ENCODE data around the gene DOCK4. TPM values are rescaled to one million over a fixed set of nuclear protein-coding genes. Genes with fewer than 3 reads are reported as not detected.

The DOCK4 gene
- total RNA-seq, 1 experiment from 2014 or later = 3.4 TPM

GRCh38 chr7:112197322-112197721 is 8.9 kb downstream of the DOCK4 start:
- DNase-seq = no peak
- intact Hi-C loops (cut with micrococcal nuclease; ENCODE audit: unreplicated experiment) = no loop called here
- no peak for TF ChIP-seq CTCF (IDR thresholded peaks at IDR 0.05; ENCODE audit: unreplicated experiment)
- Mint-ChIP-seq H3K36me3 (ENCODE audit: insufficient read depth, unreplicated experiment) (no peaks in the 10 kb centered on the region), H3K4me1 (ENCODE audit: low read depth, unreplicated experiment) (no peaks in the 10 kb centered on the region), H3K4me3 (ENCODE audit: low read depth, unreplicated experiment) (no peak overlapping the region), H3K27ac (ENCODE audit: unreplicated experiment) (no peak overlapping the region), H3K27me3 (ENCODE audit: unreplicated experiment) (no peaks in the 10 kb centered on the region), H3K9me3 (ENCODE audit: low read depth, unreplicated experiment) (no peaks in the 10 kb centered on the region)
- no TSS peak for BruUV-seq (replicated peaks)
- CTCF ChIA-PET = no interaction called here

- H3K4me1 Mint-ChIP-seq (ENCODE audit: low read depth, unreplicated experiment) = no peaks in the 10 kb centered on the region
- intact Hi-C loops (cut with micrococcal nuclease; ENCODE audit: unreplicated experiment) = no loop called here
- no peak overlapping the region for H3K4me3 Mint-ChIP-seq (ENCODE audit: low read depth, unreplicated experiment)
- no peaks in the 10 kb centered on the region for H3K27me3 Mint-ChIP-seq (ENCODE audit: unreplicated experiment)
- no peaks in the 10 kb centered on the region for H3K36me3 Mint-ChIP-seq (ENCODE audit: insufficient read depth, unreplicated experiment)
- no peak overlapping the region for H3K27ac Mint-ChIP-seq (ENCODE audit: unreplicated experiment)
- CTCF ChIA-PET = no interaction called here
- BruUV-seq (replicated peaks) = no TSS peak
- no peak for TF ChIP-seq CTCF (IDR thresholded peaks at IDR 0.05; ENCODE audit: unreplicated experiment)
- no peak for DNase-seq
- no peaks in the 10 kb centered on the region for H3K9me3 Mint-ChIP-seq (ENCODE audit: low read depth, unreplicated experiment)
Measured at GRCh38 chr7:112195717-112196116, 10.5 kb downstream of the DOCK4 start.

- CTCF ChIA-PET = no interaction called here
- H3K4me1 Mint-ChIP-seq (ENCODE audit: low read depth, unreplicated experiment) = no peaks in the 10 kb centered on the region
- no peak overlapping the region for H3K4me3 Mint-ChIP-seq (ENCODE audit: low read depth, unreplicated experiment)
- intact Hi-C loops (cut with micrococcal nuclease; ENCODE audit: unreplicated experiment) = no loop called here
- H3K9me3 Mint-ChIP-seq (ENCODE audit: low read depth, unreplicated experiment) = no peaks in the 10 kb centered on the region
- no peak for TF ChIP-seq CTCF (IDR thresholded peaks at IDR 0.05; ENCODE audit: unreplicated experiment)
- no peaks in the 10 kb centered on the region for H3K27me3 Mint-ChIP-seq (ENCODE audit: unreplicated experiment)
- no peak overlapping the region for H3K27ac Mint-ChIP-seq (ENCODE audit: unreplicated experiment)
- DNase-seq = no peak
- BruUV-seq (replicated peaks) = no TSS peak
- no peaks in the 10 kb centered on the region for H3K36me3 Mint-ChIP-seq (ENCODE audit: insufficient read depth, unreplicated experiment)
Measured at GRCh38 chr7:112193915-112194502, 12.2 kb downstream of the DOCK4 start.

GRCh38 chr7:112192236-112193154 is 13.7 kb downstream of the DOCK4 start:
- H3K4me3 Mint-ChIP-seq (ENCODE audit: low read depth, unreplicated experiment) = no peak overlapping the region
- no peak for DNase-seq
- no peaks in the 10 kb centered on the region for H3K9me3 Mint-ChIP-seq (ENCODE audit: low read depth, unreplicated experiment)
- CTCF ChIA-PET = no interaction called here
- BruUV-seq (replicated peaks) = no TSS peak
- no peaks in the 10 kb centered on the region for H3K36me3 Mint-ChIP-seq (ENCODE audit: insufficient read depth, unreplicated experiment)
- TF ChIP-seq CTCF (IDR thresholded peaks at IDR 0.05; ENCODE audit: unreplicated experiment) = no peak
- no peaks in the 10 kb centered on the region for H3K4me1 Mint-ChIP-seq (ENCODE audit: low read depth, unreplicated experiment)
- intact Hi-C loops (cut with micrococcal nuclease; ENCODE audit: unreplicated experiment) = no loop called here
- no peaks in the 10 kb centered on the region for H3K27me3 Mint-ChIP-seq (ENCODE audit: unreplicated experiment)
- no peak overlapping the region for H3K27ac Mint-ChIP-seq (ENCODE audit: unreplicated experiment)

Data from Calu3 (cell line).